GM20431 (cell line): ENCODE data around the gene USP22.
"Not testable (repeated sequence)": the region's sequence is repeated elsewhere in the genome, so short reads cannot be mapped to it uniquely, and the experiment has no call there.

ENCODE experiments used
- in situ Hi-C: fragments of 300-500 bp; cut with MseI, MboI; formaldehyde crosslinking; loops from one replicate; pipeline ENCODE4 v1.15.0; 2020; ENCODE audit warnings: low sequenced_read_pairs; ENCODE audit not compliant: unreplicated experiment

Gene USP22

GRCh38 chr17:21053056-21053455, 10.2 kb upstream of the USP22 start:
- in situ Hi-C loops = not testable (repeated sequence)

GRCh38 chr17:21049457-21049856, 6.6 kb upstream of the USP22 start:
- in situ Hi-C loops = no loop called here

- in situ Hi-C loops = no loop called here
Measured at GRCh38 chr17:21046216-21046615, 3.4 kb upstream of the USP22 start.

- in situ Hi-C loops = no loop called here
Measured at GRCh38 chr17:21044971-21045370, 2.2 kb upstream of the USP22 start.

GRCh38 chr17:21043296-21044232, 753 bp upstream of the USP22 start:
- in situ Hi-C loops = no loop called here

- in situ Hi-C loops = no loop called here
Measured at GRCh38 chr17:21041741-21042457, 912 bp downstream of the USP22 start.

- in situ Hi-C loops = no loop called here
Measured at GRCh38 chr17:21039839-21040575, 2.8 kb downstream of the USP22 start.

- in situ Hi-C loops = no loop called here
Measured at GRCh38 chr17:21037117-21037803, 5.6 kb downstream of the USP22 start.

- in situ Hi-C loops = no loop called here
Measured at GRCh38 chr17:21036361-21036881, 6.4 kb downstream of the USP22 start.

- in situ Hi-C loops = no loop called here
Measured at GRCh38 chr17:21035406-21035805, 7.4 kb downstream of the USP22 start.

GRCh38 chr17:21034340-21035235, 8.2 kb downstream of the USP22 start:
- in situ Hi-C loops = no loop called here

GRCh38 chr17:21033350-21033749, 9.5 kb downstream of the USP22 start:
- in situ Hi-C loops = no loop called here

- in situ Hi-C loops = no loop called here
Measured at GRCh38 chr17:21031756-21032396, 10.9 kb downstream of the USP22 start.

- in situ Hi-C loops = no loop called here
Measured at GRCh38 chr17:21030375-21030774, 12.4 kb downstream of the USP22 start.

GRCh38 chr17:21029515-21029914, 13.3 kb downstream of the USP22 start:
- in situ Hi-C loops = no loop called here

GRCh38 chr17:21029036-21029435, 13.8 kb downstream of the USP22 start:
- in situ Hi-C loops = no loop called here

GRCh38 chr17:21028192-21028591, 14.6 kb downstream of the USP22 start:
- in situ Hi-C loops = no loop called here

- in situ Hi-C loops = no loop called here
Measured at GRCh38 chr17:21027031-21027430, 15.8 kb downstream of the USP22 start.
